Measurements from ENCODE around the gene ELFN2.

DNA sequence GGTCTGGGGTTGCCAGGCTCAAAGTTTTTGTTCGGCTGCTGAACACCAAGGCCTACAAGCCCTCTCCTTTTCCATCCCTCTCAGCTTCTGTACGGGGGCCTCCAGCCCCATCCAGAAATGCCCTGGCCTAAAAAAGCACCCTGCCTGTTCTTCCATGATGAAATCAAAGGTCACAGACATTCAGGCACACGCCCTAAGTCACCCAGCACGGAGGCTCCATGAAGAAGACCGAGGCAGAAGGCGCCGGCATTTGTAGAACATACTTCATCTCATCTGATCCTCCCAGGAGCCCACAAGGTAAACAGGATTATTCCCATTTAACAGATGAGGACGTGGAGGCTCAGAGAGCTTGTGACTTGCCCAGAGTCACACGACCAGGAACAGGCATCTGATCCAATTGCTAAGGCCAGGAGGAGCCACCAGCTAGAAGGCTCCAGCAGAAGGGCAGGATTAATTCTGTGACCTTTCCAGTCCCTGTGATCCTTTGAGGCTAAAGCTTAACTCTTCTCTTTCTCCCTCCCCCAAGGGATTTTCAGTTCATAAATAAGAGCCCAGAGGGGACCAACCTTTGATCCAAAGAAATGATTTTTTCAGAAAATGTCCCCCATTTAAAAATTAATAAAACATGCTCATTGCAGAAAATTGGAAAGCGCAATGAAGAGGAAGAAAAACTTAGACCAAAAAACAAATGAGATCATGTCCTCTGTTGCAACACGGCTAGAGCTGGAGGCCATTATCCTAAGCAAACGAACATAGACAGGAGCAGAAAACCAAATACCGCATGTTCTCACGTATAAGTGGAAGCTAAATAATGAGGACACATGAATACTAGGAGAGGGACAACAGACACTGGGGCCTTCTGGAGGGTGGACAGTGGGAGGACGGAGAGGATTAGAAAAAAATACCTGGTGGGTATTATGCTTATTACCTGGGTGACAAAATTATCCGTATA, 106.3 kb downstream of the ELFN2 start:
- TF ChIP-seq EZH2phosphoT487 (IDR thresholded peaks at IDR 0.05; ENCODE audit: borderline replicate concordance): no peak
- TF ChIP-seq, protein P1, sequence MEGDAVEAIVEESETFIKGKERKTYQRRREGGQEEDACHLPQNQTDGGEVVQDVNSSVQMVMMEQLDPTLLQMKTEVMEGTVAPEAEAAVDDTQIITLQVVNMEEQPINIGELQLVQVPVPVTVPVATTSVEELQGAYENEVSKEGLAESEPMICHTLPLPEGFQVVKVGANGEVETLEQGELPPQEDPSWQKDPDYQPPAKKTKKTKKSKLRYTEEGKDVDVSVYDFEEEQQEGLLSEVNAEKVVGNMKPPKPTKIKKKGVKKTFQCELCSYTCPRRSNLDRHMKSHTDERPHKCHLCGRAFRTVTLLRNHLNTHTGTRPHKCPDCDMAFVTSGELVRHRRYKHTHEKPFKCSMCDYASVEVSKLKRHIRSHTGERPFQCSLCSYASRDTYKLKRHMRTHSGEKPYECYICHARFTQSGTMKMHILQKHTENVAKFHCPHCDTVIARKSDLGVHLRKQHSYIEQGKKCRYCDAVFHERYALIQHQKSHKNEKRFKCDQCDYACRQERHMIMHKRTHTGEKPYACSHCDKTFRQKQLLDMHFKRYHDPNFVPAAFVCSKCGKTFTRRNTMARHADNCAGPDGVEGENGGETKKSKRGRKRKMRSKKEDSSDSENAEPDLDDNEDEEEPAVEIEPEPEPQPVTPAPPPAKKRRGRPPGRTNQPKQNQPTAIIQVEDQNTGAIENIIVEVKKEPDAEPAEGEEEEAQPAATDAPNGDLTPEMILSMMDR (conservative IDR thresholded peaks at IDR 0.05; ENCODE audit: low read length): no peak

Data from Loucy (cell line).